HS-5 (cell line): Measurements from ENCODE around the gene CCDC82.
"Not testable (repeated sequence)": the region's sequence is repeated elsewhere in the genome, so short reads cannot be mapped to it uniquely, and the experiment has no call there.

Source experiments
- DNase-seq: peaks from one replicate; pipeline ENCODE4 v3.0.0-alpha.2; 2012; ENCODE audit warnings: low read depth

The CCDC82 gene

GRCh38 chr11:96389720-96390487 is at the start of gene CCDC82, which contains the start of gene JRKL:
TSS of gene CCDC82 (minus strand) at chr11:96389912. CDS start at chr11:96384747, 5,165 bp downstream.
TSS of gene JRKL (plus strand) at chr11:96390013. CDS start at chr11:96390650, 637 bp downstream.
- peak; percentile 77 for DNase-seq

- DNase-seq: not testable (repeated sequence)
Observed at GRCh38 chr11:96432654-96433053, 42.9 kb upstream of the CCDC82 start.

GRCh38 chr11:96430668-96431067 is 41.0 kb upstream of the CCDC82 start:
- DNase-seq: no peak

GRCh38 chr11:96424693-96425092 is 35.0 kb upstream of the CCDC82 start:
- peak; percentile 66 for DNase-seq

DNA sequence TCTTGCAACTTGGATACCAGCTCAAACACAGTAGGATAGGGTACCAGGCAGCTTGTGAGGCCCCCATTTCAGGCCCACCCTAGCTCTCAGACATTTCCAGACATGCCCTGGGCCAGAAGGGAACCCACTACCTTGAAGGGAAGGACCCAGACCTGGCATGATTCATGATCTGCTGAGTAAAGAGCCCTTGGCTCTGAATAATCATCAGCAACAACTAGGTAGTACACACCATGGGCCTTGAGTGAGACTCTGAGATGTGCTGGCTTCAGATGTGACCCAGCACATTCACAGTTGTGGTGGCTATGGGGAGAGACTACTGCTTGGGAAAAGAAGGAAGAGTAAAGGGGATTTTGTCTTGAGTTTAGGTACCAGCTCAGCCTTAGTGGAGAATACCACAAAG is 23.7 kb upstream of the CCDC82 start:
- no peak for DNase-seq

DNA sequence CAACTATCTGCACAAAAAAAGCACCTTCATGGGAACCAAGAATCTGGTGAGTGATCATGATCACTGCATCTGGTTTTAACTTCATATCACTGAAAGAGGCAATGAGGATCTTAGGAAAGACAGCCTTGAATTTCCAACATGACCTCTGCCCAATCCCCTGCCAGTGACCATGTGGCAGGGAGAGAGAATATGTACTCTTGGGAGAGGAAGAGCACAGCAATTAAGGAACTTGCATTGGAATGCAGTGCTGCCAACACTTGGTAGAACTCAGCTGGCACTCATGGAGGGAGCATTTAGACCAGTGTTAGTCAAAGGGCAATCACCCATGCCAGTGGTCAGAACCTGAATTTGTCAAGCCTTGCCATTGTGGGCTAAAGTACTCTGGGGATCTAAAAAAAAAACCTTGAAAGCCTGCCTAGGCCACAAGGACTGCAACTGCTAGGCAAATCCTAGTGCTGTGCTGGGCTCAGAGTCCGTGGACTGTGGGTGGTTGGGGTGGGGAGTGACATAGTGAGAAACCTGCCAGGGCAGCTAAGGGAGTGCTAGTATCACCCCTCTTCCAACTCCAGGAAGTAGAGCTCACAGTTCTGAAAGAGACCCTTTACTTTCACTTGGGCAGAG is 23.2 kb upstream of the CCDC82 start:
- DNase-seq: no peak

DNA sequence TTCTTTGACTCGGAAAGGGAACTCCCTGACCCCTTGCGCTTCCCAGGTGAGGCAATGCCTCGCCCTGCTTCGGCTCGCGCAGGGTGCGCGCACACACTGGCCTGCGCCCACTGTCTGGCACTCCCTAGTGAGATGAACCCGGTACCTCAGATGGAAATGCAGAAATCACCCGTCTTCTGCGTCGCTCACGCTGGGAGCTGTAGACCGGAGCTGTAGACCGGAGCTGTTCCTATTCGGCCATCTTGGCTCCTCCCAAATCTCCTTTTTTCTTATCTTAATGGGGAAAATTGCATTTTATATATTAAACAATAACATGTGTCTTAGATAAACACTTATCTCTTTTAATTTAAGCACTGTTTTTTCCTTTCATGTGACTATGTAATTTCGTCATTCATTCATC is 21.7 kb upstream of the CCDC82 start:
- not testable (repeated sequence) for DNase-seq

GRCh38 chr11:96400697-96401096 is 11.0 kb upstream of the CCDC82 start:
- DNase-seq: no peak

GRCh38 chr11:96397863-96398262 is 8.2 kb upstream of the CCDC82 start:
- no peak for DNase-seq

GRCh38 chr11:96396637-96397036 is 6.9 kb upstream of the CCDC82 start:
- no peak for DNase-seq

DNA sequence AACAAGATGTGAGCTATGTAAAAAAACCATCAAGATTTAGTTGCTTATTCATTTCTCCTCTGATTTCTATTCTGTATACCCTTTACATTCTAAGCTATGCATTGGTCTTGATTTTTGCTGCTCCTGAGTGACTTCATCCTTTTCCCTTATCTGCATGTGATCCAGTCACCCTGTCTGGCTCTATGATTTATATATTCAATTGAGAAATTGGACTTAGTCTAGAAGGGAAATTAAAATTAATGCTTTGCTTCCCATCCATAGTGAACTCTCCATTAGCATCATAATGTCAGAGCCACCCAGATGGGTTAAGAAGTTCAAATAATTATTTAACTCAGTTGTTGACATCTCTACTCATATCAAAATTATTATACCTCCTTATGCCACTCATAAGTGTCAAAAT is 5.1 kb upstream of the CCDC82 start:
- no peak for DNase-seq

DNA sequence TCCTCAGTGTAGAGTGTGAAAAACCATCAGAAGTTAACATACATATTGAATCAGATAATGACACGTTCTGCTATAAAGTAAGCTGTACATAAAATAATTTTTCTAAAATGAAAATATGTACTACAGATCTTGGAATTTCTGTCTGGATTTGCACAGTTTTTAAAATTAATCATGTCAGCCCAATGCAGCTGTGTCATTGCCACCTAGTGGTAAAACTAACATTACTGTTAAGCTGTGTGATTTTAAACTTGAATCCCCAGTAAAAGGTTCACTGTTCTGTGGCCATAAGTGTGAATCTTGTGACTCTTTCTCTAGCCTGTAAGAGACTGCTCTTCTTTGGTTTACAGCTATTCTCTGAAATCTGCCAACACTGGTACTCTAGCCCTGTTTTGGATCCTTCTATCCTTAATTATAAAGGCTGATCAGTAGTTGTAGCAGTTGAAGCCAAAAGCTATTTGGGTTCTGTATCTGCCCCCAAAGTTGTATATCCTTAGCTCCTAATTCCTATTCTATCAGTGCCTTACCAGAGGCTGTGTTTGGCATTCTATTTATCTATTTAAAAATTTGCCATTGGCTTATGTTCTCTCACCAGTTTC is 4.1 kb upstream of the CCDC82 start:
- no peak for DNase-seq

DNA sequence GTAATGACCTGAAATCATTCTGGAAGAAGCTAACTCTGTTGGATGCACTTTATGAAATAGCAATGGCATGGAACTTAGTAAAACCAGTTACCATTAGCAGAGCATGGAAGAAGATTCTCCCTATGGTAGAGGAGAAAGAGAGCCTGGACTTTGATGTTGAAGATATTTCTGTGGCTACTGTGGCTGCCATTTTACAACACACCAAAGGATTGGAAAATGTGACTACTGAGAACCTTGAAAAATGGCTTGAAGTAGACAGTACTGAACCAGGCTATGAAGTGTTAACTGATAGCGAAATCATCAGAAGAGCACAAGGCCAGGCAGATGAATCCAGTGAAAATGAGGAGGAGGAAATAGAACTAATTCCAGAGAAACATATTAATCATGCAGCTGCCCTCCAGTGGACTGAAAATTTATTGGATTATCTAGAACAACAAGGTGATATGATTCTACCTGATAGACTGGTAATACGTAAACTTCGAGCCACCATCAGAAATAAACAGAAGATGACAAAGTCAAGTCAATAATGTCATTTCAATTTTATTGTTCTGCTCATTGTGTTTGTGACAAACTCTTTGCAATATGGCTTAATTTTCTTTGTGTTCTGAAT is 2.1 kb upstream of the CCDC82 start:
- DNase-seq: no peak

DNA sequence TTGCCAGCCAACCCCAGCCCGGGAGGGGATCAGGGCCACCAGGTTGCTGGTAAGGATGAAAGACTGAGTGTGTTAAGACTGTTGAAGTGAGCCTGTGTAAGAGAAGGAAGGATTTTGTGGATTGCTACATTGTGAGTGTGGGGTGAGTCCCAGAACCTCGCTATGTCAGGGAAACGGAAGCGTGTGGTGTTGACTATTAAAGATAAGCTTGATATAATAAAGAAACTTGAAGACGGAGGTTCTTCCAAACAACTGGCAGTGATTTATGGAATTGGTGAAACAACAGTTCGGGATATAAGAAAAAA is 728 bp upstream of the CCDC82 start:
- DNase-seq: no peak

DNA sequence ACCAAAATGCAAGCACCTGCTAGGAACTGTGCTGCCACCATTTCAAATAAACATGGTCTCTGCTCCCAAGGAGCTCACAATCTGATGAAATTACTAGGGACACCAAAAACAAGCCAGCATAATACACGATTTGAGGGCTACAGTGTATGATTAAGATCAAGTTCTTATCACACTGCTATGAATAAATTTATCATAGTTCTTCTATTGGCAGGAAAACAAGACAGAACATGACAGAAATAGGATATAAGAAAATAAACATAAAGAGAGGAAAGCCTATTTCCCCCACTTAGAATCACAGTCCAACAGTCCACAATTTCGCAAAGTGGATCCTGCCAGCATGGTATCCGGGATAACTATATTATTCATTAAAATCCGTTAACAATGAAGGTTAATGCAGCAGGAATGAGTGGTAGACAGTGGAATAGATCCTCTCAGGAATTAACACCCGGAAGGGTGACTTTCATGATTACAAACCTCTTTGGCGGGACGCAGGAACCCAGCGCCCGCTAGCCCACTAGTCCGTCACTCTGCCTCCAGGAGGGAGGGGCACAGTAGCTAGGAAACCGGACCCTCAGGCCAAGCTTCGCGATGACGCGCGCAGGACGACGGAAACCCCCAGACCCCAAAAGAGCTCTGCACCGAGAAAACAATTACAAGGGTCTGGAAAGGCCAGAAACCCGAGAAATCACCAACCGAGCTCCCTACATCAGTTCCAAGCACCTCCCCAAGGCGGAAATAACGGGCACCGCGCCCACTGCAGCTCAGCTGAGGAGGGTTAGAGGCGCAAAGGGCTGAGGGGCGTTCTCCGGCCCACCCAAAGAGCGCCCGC is 607 bp downstream of the CCDC82 start:
- peak; percentile 54 for DNase-seq

- no peak for DNase-seq
Observed at GRCh38 chr11:96385187-96385586, 4.5 kb downstream of the CCDC82 start.

- no peak for DNase-seq
Observed at GRCh38 chr11:96384156-96384555, 5.6 kb downstream of the CCDC82 start.

DNA sequence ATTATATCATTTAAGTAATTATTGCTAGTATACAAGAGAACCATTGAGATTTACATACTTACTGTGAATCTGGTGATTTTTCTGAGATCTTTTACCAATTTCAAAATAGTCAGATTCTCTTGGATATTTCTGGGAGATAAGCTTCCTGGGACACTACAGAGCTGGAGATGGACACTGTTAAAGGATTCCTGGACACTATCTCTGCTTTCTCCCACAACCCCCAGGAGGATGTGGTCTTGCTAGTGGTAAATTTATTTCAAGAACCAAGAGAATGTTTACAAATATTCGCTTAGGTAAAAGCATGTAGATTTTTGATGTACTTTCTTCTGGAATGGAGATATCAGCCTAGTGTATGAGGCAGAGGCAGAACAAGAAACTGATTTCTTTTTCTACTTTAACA is 12.9 kb downstream of the CCDC82 start:
- no peak for DNase-seq

GRCh38 chr11:96373826-96374225 is 15.9 kb downstream of the CCDC82 start:
- DNase-seq: no peak

DNA sequence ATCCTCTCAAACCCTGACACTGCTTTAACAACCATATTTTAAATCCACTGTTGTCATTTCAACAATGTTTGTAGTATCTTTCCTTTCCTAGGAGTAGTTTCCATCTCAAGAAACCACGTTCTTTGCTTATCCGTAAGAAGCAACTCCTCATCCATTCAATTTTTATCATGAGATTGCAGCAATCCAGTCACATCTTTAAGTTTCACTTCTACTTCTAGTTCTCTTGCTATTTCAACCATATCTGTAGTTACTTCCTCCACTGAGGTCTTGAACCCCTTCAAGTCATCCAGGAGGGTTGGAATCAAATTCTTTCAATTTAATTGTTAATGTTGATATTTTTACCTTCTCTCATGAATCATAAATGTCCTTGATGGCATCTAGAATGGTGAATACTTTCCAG is 22.4 kb downstream of the CCDC82 start:
- DNase-seq: no peak

- DNase-seq: no peak
Observed at GRCh38 chr11:96366024-96366423, 23.7 kb downstream of the CCDC82 start.

DNA sequence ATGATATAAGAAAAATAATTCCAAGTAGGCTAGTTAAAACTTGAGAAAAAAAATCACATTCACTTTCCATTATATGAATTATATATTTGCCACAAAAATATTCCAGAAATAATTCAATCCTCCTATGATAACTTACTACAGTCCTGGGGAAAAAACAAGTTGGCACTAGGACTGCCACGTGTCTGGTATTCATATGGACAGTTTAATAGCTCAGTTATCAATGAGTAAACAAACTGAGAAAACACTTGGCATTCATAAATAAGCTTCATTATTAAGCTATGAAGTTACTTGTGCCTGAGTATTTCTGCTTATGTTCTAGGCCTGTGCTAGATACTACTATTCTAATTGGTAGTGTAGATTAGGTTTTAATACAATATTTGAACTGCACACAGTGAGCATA is 24.2 kb downstream of the CCDC82 start:
- no peak for DNase-seq
